OCI-LY7 (cell line): ENCODE results near the gene LGALS1.

Source experiments
- EZH2phosphoT487 ChIP-seq: fragments of 200-600 bp; sonication (generic); IDR thresholded peaks from 2 replicates; pipeline ENCODE4 v1.6.1; 2018; ENCODE audit warnings: low read depth, borderline replicate concordance, mild to moderate bottlenecking, mixed run types, antibody characterized with exemption, low read length, moderate library complexity, mixed read lengths
- TF ChIP-seq, protein P1 (sequence below): fragments of 200-600 bp; sonication (generic); conservative IDR thresholded peaks from 2 replicates; pipeline ENCODE4 v1.5.1; 2014; ENCODE audit warnings: mild to moderate bottlenecking, antibody characterized with exemption, low read length, moderate library complexity, mixed read lengths

- TF ChIP-seq, protein P1, sequence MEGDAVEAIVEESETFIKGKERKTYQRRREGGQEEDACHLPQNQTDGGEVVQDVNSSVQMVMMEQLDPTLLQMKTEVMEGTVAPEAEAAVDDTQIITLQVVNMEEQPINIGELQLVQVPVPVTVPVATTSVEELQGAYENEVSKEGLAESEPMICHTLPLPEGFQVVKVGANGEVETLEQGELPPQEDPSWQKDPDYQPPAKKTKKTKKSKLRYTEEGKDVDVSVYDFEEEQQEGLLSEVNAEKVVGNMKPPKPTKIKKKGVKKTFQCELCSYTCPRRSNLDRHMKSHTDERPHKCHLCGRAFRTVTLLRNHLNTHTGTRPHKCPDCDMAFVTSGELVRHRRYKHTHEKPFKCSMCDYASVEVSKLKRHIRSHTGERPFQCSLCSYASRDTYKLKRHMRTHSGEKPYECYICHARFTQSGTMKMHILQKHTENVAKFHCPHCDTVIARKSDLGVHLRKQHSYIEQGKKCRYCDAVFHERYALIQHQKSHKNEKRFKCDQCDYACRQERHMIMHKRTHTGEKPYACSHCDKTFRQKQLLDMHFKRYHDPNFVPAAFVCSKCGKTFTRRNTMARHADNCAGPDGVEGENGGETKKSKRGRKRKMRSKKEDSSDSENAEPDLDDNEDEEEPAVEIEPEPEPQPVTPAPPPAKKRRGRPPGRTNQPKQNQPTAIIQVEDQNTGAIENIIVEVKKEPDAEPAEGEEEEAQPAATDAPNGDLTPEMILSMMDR = no peak
- TF ChIP-seq EZH2phosphoT487 = no peak
Observed at GRCh38 chr22:37705205-37705604, 29.8 kb downstream of the LGALS1 start.
